MCF 10A (cell line): ENCODE data around the gene VWF. TPM values are rescaled to one million over a fixed set of nuclear protein-coding genes. Genes with fewer than 3 reads are reported as not detected.

Source experiments
- BruUV-seq: library from RNA; stranded (reverse); fragments of 400-500 nt; replicated peaks from 2 replicates; lab custom pipeline; 2021; lab: Mats Ljungman, UMichigan
- CTCF ChIA-PET: fragments of 300-600 bp; sonication (Branson Sonifier 250); formaldehyde crosslinking; extraction: SDS; loops from one replicate; lab custom pipeline; 2021; ENCODE audit warnings: antibody characterized with exemption, inconsistent platforms; lab: Yijun Ruan, JAX
- POLR2A ChIA-PET: fragments of 300-600, 350-650 bp; sonication (Branson Sonifier 250); formaldehyde crosslinking; extraction: SDS; loops from one replicate; lab custom pipeline; 2020; ENCODE audit warnings: antibody characterized with exemption, inconsistent platforms; lab: Yijun Ruan, JAX
- DNase-seq: peaks from one replicate; pipeline ENCODE4 v3.0.0-alpha.2; 2018; ENCODE audit not compliant: unreplicated experiment
- H3K27ac Mint-ChIP-seq: one replicate; pipeline ENCODE4 v1.8.0; 2022; ENCODE audit warnings: mild to moderate bottlenecking, low read depth, mixed read lengths; ENCODE audit not compliant: unreplicated experiment
- H3K27me3 Mint-ChIP-seq: one replicate; pipeline ENCODE4 v1.8.0; 2022; ENCODE audit warnings: mixed read lengths; ENCODE audit not compliant: insufficient read depth, unreplicated experiment
- H3K36me3 Mint-ChIP-seq: one replicate; pipeline ENCODE4 v1.8.0; 2022; ENCODE audit warnings: mild to moderate bottlenecking, moderate library complexity, mixed read lengths; ENCODE audit not compliant: insufficient read depth, unreplicated experiment
- H3K4me1 Mint-ChIP-seq: one replicate; pipeline ENCODE4 v1.8.0; 2022; ENCODE audit warnings: mixed read lengths; ENCODE audit not compliant: insufficient read depth, unreplicated experiment
- H3K4me3 Mint-ChIP-seq: one replicate; pipeline ENCODE4 v1.8.0; 2022; ENCODE audit warnings: mild to moderate bottlenecking, moderate library complexity, mixed read lengths; ENCODE audit not compliant: unreplicated experiment
- H3K9me3 Mint-ChIP-seq: one replicate; pipeline ENCODE4 v1.8.0; 2022; ENCODE audit warnings: mixed read lengths; ENCODE audit not compliant: unreplicated experiment
- intact Hi-C: fragments of 100-400 bp; cut with micrococcal nuclease; formaldehyde crosslinking; loops from 2 replicates; pipeline ENCODE4 v1.14.1; 2022
- total RNA-seq: library from RNA; stranded (reverse); gene quantifications from 2 replicates; pipeline ENCODE4 v1.2.3, GENCODE V29; 2022
- TF ChIP-seq, protein P1 (sequence below): fragments of 200-600 bp; IDR thresholded peaks from one replicate; pipeline ENCODE4 v1.8.0; 2022; ENCODE audit warnings: antibody characterized with exemption, mild to moderate bottlenecking; ENCODE audit not compliant: unreplicated experiment

VWF gene
- total RNA-seq, 1 experiment from 2014 or later, result not detected

- CTCF ChIA-PET, result interaction anchor here (1.5 to 3.0 kb wide), 2 partner anchors 19 to 69 kb away, joined by 5 to 14 read pairs; no protein-coding TSS in a partner anchor
- POLR2A ChIA-PET, result no interaction called here
- TF ChIP-seq, protein P1, sequence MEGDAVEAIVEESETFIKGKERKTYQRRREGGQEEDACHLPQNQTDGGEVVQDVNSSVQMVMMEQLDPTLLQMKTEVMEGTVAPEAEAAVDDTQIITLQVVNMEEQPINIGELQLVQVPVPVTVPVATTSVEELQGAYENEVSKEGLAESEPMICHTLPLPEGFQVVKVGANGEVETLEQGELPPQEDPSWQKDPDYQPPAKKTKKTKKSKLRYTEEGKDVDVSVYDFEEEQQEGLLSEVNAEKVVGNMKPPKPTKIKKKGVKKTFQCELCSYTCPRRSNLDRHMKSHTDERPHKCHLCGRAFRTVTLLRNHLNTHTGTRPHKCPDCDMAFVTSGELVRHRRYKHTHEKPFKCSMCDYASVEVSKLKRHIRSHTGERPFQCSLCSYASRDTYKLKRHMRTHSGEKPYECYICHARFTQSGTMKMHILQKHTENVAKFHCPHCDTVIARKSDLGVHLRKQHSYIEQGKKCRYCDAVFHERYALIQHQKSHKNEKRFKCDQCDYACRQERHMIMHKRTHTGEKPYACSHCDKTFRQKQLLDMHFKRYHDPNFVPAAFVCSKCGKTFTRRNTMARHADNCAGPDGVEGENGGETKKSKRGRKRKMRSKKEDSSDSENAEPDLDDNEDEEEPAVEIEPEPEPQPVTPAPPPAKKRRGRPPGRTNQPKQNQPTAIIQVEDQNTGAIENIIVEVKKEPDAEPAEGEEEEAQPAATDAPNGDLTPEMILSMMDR, result no peak
- H3K36me3 Mint-ChIP-seq, result no peaks in the 10 kb centered on the region
- H3K9me3 Mint-ChIP-seq, result no peaks in the 10 kb centered on the region
- no peak overlapping the region for H3K27ac Mint-ChIP-seq
- peaks cover 61% of the 10 kb centered on the region for H3K27me3 Mint-ChIP-seq
- intact Hi-C loops, result no loop called here
- H3K4me1 Mint-ChIP-seq, result no peaks in the 10 kb centered on the region
- no peak overlapping the region for H3K4me3 Mint-ChIP-seq
- no peak for DNase-seq
- BruUV-seq, result no TSS peak
Observed at GRCh38 chr12:5969974-5970690, 154.3 kb downstream of the VWF start.

GRCh38 chr12:5969156-5969973, 155.1 kb downstream of the VWF start:
- DNase-seq, result no peak
- ChIA-PET CTCF (interaction anchor here (1.5 to 3.0 kb wide), 2 partner anchors 19 to 70 kb away, joined by 5 to 14 read pairs; no protein-coding TSS in a partner anchor), POLR2A (no interaction called here)
- BruUV-seq, result no TSS peak
- Mint-ChIP-seq H3K4me1 (no peaks in the 10 kb centered on the region), H3K27me3 (peaks cover 61% of the 10 kb centered on the region), H3K4me3 (no peak overlapping the region), H3K27ac (no peak overlapping the region), H3K36me3 (no peaks in the 10 kb centered on the region), H3K9me3 (no peaks in the 10 kb centered on the region)
- TF ChIP-seq, protein P1, result no peak
- intact Hi-C loops, result no loop called here

DNA sequence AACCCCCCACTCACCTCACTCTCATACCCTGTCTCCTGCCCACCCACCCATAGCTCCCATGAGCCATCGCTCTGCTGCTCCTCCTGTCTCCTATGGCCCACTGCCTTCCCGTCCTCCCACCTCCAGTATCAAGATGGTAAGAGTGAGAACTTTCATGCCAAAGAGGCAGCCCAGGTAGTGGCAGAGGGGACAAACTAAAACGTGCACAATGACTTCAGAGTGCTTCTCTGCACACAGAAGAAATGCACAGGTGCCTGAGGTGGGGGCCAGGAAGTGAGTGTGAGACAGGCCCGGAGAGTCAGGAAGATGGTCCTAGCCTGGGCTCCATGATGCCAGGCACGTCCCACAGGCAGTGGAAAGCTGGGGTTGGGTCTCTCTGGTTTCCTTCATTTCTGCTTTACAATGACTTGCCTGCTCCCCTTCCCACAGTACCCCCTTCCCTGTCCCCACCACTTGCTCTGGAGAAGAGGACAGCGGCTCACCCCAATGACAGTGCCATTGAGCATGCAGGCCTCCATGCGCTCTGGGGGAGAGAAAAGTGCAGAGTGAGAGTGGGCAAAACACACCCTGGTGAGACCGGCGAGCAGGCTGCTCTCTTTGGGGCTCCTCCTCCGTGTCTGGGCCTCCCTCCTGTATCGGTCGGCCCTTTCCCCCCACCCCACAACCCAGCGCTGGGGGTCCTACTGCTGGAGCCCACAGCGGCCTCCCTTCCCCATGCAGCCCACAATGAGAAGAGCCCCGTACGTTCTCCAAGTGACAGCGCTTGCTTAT, 156.6 kb downstream of the VWF start:
- ChIA-PET POLR2A (no interaction called here), CTCF (interaction anchor here (1.1 to 5.6 kb wide), 4 partner anchors 11 to 24 kb away, joined by 3 to 37 read pairs (median 8); no protein-coding TSS in a partner anchor)
- no TSS peak for BruUV-seq
- intact Hi-C loops, result no loop called here
- Mint-ChIP-seq H3K27ac (no peak overlapping the region), H3K36me3 (no peaks in the 10 kb centered on the region), H3K9me3 (no peaks in the 10 kb centered on the region), H3K4me3 (no peak overlapping the region), H3K27me3 (peaks cover 55% of the 10 kb centered on the region), H3K4me1 (no peaks in the 10 kb centered on the region)
- DNase-seq, result no peak
- TF ChIP-seq, protein P1, result no peak
